GM12875 (cell line): ENCODE data around the gene CNTN1.

Experiments
- H3K4me3 ChIP-seq: one replicate; pipeline ENCODE4 v1.5.1; 2011; ENCODE audit warnings: low read depth, low read length, control low read depth
- CTCF ChIP-seq: IDR thresholded peaks from 2 replicates; pipeline ENCODE4 v1.5.1; 2011; ENCODE audit warnings: low read depth, mild to moderate bottlenecking, control low read depth, inconsistent platforms, low read length, moderate library complexity, borderline replicate concordance; ENCODE audit not compliant: insufficient read depth

The CNTN1 gene

GRCh38 chr12:40768125-40768864, 76.1 kb downstream of the CNTN1 start:
- TF ChIP-seq CTCF: no peak
- no peak overlapping the region for H3K4me3 ChIP-seq

- no peak overlapping the region for H3K4me3 ChIP-seq
- TF ChIP-seq CTCF: no peak
These were observed 77.6 kb downstream of the CNTN1 start for GRCh38 chr12:40769846-40770245.

- no peak overlapping the region for H3K4me3 ChIP-seq
- TF ChIP-seq CTCF: no peak
These were observed 78.5 kb downstream of the CNTN1 start for GRCh38 chr12:40770781-40771180.

- TF ChIP-seq CTCF: no peak
- no peak overlapping the region for H3K4me3 ChIP-seq
These were observed 83.4 kb downstream of the CNTN1 start for GRCh38 chr12:40775661-40776060.

- no peak overlapping the region for H3K4me3 ChIP-seq
- no peak for TF ChIP-seq CTCF
These were observed 91.9 kb downstream of the CNTN1 start for GRCh38 chr12:40784102-40784501.

- TF ChIP-seq CTCF: no peak
- no peak overlapping the region for H3K4me3 ChIP-seq
These were observed 96.0 kb downstream of the CNTN1 start for GRCh38 chr12:40788276-40788675.

- no peak for TF ChIP-seq CTCF
These were observed 100.7 kb downstream of the CNTN1 start for GRCh38 chr12:40792792-40793386.

More at GRCh38 chr12:40792792-40793386, 100.7 kb downstream of the CNTN1 start:
- H3K4me3 ChIP-seq: no peak overlapping the region
